Endothelial cell (in vitro differentiated cells): ENCODE results near the gene SMIM35. TPM values are rescaled to one million over a fixed set of nuclear protein-coding genes. Genes with fewer than 3 reads are reported as not detected.

Experiments used
- DNase-seq: peaks from one replicate; pipeline ENCODE4 v3.0.0; 2021; ENCODE audit warnings: low spot score
- H3K27ac Mint-ChIP-seq: one replicate; pipeline ENCODE4 v1.8.0; 2021; ENCODE audit warnings: mixed read lengths, inconsistent platforms; ENCODE audit not compliant: unreplicated experiment
- H3K27me3 Mint-ChIP-seq: one replicate; pipeline ENCODE4 v1.8.0; 2021; ENCODE audit warnings: mild to moderate bottlenecking, moderate library complexity, mixed read lengths, inconsistent platforms; ENCODE audit not compliant: unreplicated experiment
- H3K36me3 Mint-ChIP-seq: one replicate; pipeline ENCODE4 v1.8.0; 2021; ENCODE audit warnings: mild to moderate bottlenecking, low read depth, mixed read lengths, inconsistent platforms; ENCODE audit not compliant: unreplicated experiment
- H3K4me1 Mint-ChIP-seq: one replicate; pipeline ENCODE4 v1.8.0; 2021; ENCODE audit warnings: mild to moderate bottlenecking, mixed read lengths, inconsistent platforms; ENCODE audit not compliant: unreplicated experiment
- H3K4me3 Mint-ChIP-seq: one replicate; pipeline ENCODE4 v1.8.0; 2021; ENCODE audit warnings: mild to moderate bottlenecking, mixed read lengths, inconsistent platforms; ENCODE audit not compliant: unreplicated experiment
- H3K9me3 Mint-ChIP-seq: one replicate; pipeline ENCODE4 v1.8.0; 2021; ENCODE audit warnings: mixed read lengths, inconsistent platforms; ENCODE audit not compliant: unreplicated experiment
- CTCF ChIP-seq: fragments of 200-600 bp; sonication (generic); IDR thresholded peaks from one replicate; pipeline ENCODE4 v1.5.0; 2021; ENCODE audit warnings: antibody characterized with exemption; ENCODE audit not compliant: unreplicated experiment
- total RNA-seq: library from RNA; stranded (reverse); fragmentation: NEBNext Ultra II Directional; extraction: Animal tissue kit (Norgen Biotek cat#: 25700); gene quantifications from one replicate; pipeline ENCODE4 v1.2.1, GENCODE V29; 2021; ENCODE audit not compliant: unreplicated experiment

The SMIM35 gene
- total RNA-seq, 1 donor from 2014 or later: not detected

GRCh38 chr11:118098996-118099837 lies 12.5 kb upstream of the SMIM35 start:
- no peaks in the 10 kb centered on the region for H3K9me3 Mint-ChIP-seq
- no peak for DNase-seq
- H3K27me3 Mint-ChIP-seq: peaks cover 10% of the 10 kb centered on the region
- H3K27ac Mint-ChIP-seq: no peak overlapping the region
- no peaks in the 10 kb centered on the region for H3K36me3 Mint-ChIP-seq
- TF ChIP-seq CTCF: no peak
- no peak overlapping the region for H3K4me3 Mint-ChIP-seq
- H3K4me1 Mint-ChIP-seq: peaks cover 11% of the 10 kb centered on the region

- H3K36me3 Mint-ChIP-seq: no peaks in the 10 kb centered on the region
- TF ChIP-seq CTCF: no peak
These were observed 9.2 kb upstream of the SMIM35 start for GRCh38 chr11:118095967-118096367.

GRCh38 chr11:118095493-118095892 lies 8.7 kb upstream of the SMIM35 start:
- no peak for DNase-seq
- Mint-ChIP-seq H3K4me3 (no peak overlapping the region), H3K4me1 (peaks cover 14% of the 10 kb centered on the region), H3K27ac (no peak overlapping the region), H3K36me3 (peaks cover 4% of the 10 kb centered on the region), H3K9me3 (no peaks in the 10 kb centered on the region), H3K27me3 (peaks cover 6% of the 10 kb centered on the region)
- TF ChIP-seq CTCF: no peak

More at GRCh38 chr11:118095967-118096367, 9.2 kb upstream of the SMIM35 start:
- no peak for DNase-seq
- Mint-ChIP-seq H3K27me3 (peaks cover 6% of the 10 kb centered on the region), H3K9me3 (no peaks in the 10 kb centered on the region), H3K4me1 (peaks cover 11% of the 10 kb centered on the region), H3K4me3 (no peak overlapping the region), H3K27ac (no peak overlapping the region)

- Mint-ChIP-seq H3K27ac (no peak overlapping the region), H3K9me3 (no peaks in the 10 kb centered on the region), H3K4me3 (no peak overlapping the region), H3K27me3 (peaks cover 3% of the 10 kb centered on the region), H3K4me1 (peaks cover 23% of the 10 kb centered on the region), H3K36me3 (peaks cover 4% of the 10 kb centered on the region)
- no peak for DNase-seq
- TF ChIP-seq CTCF: no peak
These were observed 6.3 kb upstream of the SMIM35 start for GRCh38 chr11:118092907-118093571.

- H3K27me3 Mint-ChIP-seq: peaks cover 3% of the 10 kb centered on the region
- peaks cover 27% of the 10 kb centered on the region for H3K4me1 Mint-ChIP-seq
- H3K36me3 Mint-ChIP-seq: peaks cover 11% of the 10 kb centered on the region
- no peak overlapping the region for H3K27ac Mint-ChIP-seq
- no peak for DNase-seq
- no peak overlapping the region for H3K4me3 Mint-ChIP-seq
- no peaks in the 10 kb centered on the region for H3K9me3 Mint-ChIP-seq
- no peak for TF ChIP-seq CTCF
These were observed 4.9 kb upstream of the SMIM35 start for GRCh38 chr11:118091690-118092089.
